K562 (cell line): Measurements from ENCODE around the gene CHMP1A. TPM values are rescaled to one million over a fixed set of nuclear protein-coding genes. Genes with fewer than 3 reads are reported as not detected.
A peak's percentile ranks its signal among the peaks of the same experiment; 100 is the strongest.

Experiments
- CHD2 ChIP-seq: IDR thresholded peaks from 2 replicates; pipeline ENCODE4 v1.6.1; 2011; ENCODE audit warnings: low read depth, low read length
- CSDE1 ChIP-seq, 2 experiments: fragments of 450-650 bp; IDR thresholded peaks; 2 replicates each; pipeline ENCODE4 v1.6.1; 2016; ENCODE audit warnings: mild to moderate bottlenecking in 1 of 2
- MAZ ChIP-seq, 2 experiments: fragments of 450-650 bp in 1 of 2; sonication (generic) in 1 of 2; formaldehyde crosslinking; IDR thresholded peaks in 1 of 2; conservative IDR thresholded peaks in 1 of 2; 2 replicates each; pipeline versions ENCODE4 v1.4.0 to v1.5.0; 2020; ENCODE audit warnings: mild to moderate bottlenecking in 1 of 2, missing genetic modification reagents in 1 of 2
- MCM2 ChIP-seq: fragments of 450-650 bp; IDR thresholded peaks from 2 replicates; pipeline ENCODE4 v1.6.1; 2017; ENCODE audit warnings: low read depth, mild to moderate bottlenecking
- MEIS2 ChIP-seq: fragments of 450-650 bp; IDR thresholded peaks from 2 replicates; pipeline ENCODE4 v1.6.1; 2014; ENCODE audit warnings: mild to moderate bottlenecking; ENCODE audit not compliant: partially characterized antibody
- NCOA1 ChIP-seq: fragments of 450-650 bp; IDR thresholded peaks from 2 replicates; pipeline ENCODE4 v1.6.1; 2016; ENCODE audit warnings: low read depth
- NR2C2 ChIP-seq, 2 experiments: fragments of 200-800 bp in 1 of 2; sonication (Bioruptor generic) in 1 of 2; sonication (generic) in 1 of 2; formaldehyde crosslinking in 1 of 2; IDR thresholded peaks; 2 replicates each; pipeline versions ENCODE4 v1.6.1 to v1.8.0; 2016 to 2022; ENCODE audit warnings: mild to moderate bottlenecking in 1 of 2, missing compliant biosample characterization in 1 of 2, missing genetic modification characterization in 1 of 2, missing genetic modification reagents in 1 of 2
- PML ChIP-seq: IDR thresholded peaks from 2 replicates; pipeline ENCODE4 v1.6.1; 2012; ENCODE audit warnings: low read length, inconsistent platforms
- POLR2B ChIP-seq: fragments of 450-650 bp; IDR thresholded peaks from 2 replicates; pipeline ENCODE4 v1.6.1; 2018; ENCODE audit warnings: low read depth; ENCODE audit not compliant: partially characterized antibody
- SRSF9 ChIP-seq: fragments of 200-400 bp; formaldehyde crosslinking; IDR thresholded peaks from 2 replicates; pipeline ENCODE4 v1.6.1; 2017; ENCODE audit warnings: low read depth, low read length, borderline replicate concordance
- TBP ChIP-seq: optimal IDR thresholded peaks from 2 replicates; pipeline ENCODE3; 2011; ENCODE audit warnings: low read depth, low read length, improper control_type of control experiment
- ZNF175 ChIP-seq: fragments of 200-800 bp; sonication (Bioruptor generic); IDR thresholded peaks from 2 replicates; pipeline ENCODE4 v1.6.1; 2016; ENCODE audit warnings: low read depth, mild to moderate bottlenecking, missing genetic modification characterization, missing compliant biosample characterization
- ZNF324 ChIP-seq: fragments of 250-450 bp; sonication (Bioruptor Pico); IDR thresholded peaks from 2 replicates; pipeline ENCODE4 v1.4.0; 2020; ENCODE audit warnings: mild to moderate bottlenecking
- polyA plus RNA-seq, 8 experiments: library from polyadenylated mRNA; depleted of rRNA in 4 of 8; stranded (reverse) in 5 of 8; unstranded in 3 of 8; fragments of >200 nt; fragmentation: Nextera tagmentation in 2 of 8; fragmentation: Illumina TruSeq in 1 of 8; extraction: Ambion mirVana in 2 of 8; extraction: Trizol in 1 of 8; gene quantifications; 2 replicates each; pipeline versions ENCODE4 v1.2.1 to v1.2.3, GENCODE V29; 2011 to 2014; ENCODE audit warnings: inconsistent platforms in 1 of 8, missing spikeins in 1 of 8
- total RNA-seq, 7 experiments: library from RNA; depleted of rRNA in 6 of 7; stranded (reverse); fragments of >200 nt in 6 of 7; fragmentation: Illumina TruSeq in 2 of 7; extraction: Trizol in 2 of 7; gene quantifications; 2 replicates each; pipeline versions ENCODE4 v1.2.1 to v1.2.3, GENCODE V29; 2011 to 2021; ENCODE audit warnings: low replicate concordance in 1 of 7
- TF ChIP-seq, protein P1 (sequence below): sonication (generic); formaldehyde crosslinking; IDR thresholded peaks from 2 replicates; pipeline ENCODE4 v1.8.0; 2022; ENCODE audit warnings: mild to moderate bottlenecking, missing genetic modification reagents
- TF ChIP-seq, protein P2 (sequence below): sonication (generic); formaldehyde crosslinking; IDR thresholded peaks from 2 replicates; pipeline ENCODE4 v1.8.1; 2022; ENCODE audit warnings: missing genetic modification reagents
- TF ChIP-seq, protein P3 (sequence below): sonication (generic); formaldehyde crosslinking; IDR thresholded peaks from 2 replicates; pipeline ENCODE4 v1.8.1; 2023; ENCODE audit warnings: mild to moderate bottlenecking, missing genetic modification reagents, moderate library complexity
- TF ChIP-seq, protein P4 (sequence below): fragments of 250-450 bp; sonication (Bioruptor Pico); IDR thresholded peaks from 2 replicates; pipeline ENCODE4 v1.5.0; 2021; ENCODE audit warnings: mild to moderate bottlenecking, borderline replicate concordance

The CHMP1A gene
- total and polyA plus RNA-seq, 9 of the 15 experiments (the other 6 are each of a cell fraction or from before 2014, with no cell fraction given): 0.83 to 79.9 (median 45.2) TPM

DNA sequence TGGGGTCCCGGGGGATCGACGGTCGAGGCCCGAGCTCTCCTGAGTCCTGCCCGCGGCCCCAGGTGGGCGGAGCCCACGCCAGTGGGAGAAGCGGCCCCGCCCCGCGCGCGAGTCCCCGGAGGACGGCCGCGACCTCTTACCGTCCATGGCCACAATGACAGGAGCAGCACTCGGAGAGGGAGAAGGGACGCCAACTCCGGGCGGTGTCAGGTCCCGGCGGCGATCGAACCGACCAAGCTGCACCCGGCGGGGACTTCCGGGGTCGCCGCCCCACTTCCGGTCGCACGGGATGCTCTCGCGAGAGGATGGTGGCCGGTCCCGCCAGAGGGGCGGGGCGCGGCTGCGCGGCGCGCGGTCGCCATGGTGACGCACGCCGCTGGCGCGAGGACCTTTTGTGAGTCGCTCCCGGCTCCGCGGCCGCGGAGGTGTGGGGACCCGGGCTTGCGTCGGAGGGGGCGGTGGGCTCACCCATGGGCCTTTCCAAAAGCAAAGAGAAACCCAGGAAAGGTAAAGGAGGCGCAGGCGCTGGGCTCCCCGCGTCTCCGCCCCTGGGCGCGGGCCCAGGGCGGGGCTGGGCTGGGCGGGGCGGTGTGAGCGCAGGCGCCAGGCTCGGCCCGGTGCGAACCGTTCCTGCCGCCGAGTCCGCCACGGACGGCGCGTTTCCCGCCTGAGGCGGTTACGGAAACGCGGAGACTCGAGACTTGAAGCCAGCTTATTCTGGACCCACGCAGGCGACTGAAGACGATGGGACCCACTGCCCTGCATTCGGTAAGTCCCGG is at the start of gene CHMP1A, which contains the start of gene SPATA33 (continued):
- TF ChIP-seq, protein P1, sequence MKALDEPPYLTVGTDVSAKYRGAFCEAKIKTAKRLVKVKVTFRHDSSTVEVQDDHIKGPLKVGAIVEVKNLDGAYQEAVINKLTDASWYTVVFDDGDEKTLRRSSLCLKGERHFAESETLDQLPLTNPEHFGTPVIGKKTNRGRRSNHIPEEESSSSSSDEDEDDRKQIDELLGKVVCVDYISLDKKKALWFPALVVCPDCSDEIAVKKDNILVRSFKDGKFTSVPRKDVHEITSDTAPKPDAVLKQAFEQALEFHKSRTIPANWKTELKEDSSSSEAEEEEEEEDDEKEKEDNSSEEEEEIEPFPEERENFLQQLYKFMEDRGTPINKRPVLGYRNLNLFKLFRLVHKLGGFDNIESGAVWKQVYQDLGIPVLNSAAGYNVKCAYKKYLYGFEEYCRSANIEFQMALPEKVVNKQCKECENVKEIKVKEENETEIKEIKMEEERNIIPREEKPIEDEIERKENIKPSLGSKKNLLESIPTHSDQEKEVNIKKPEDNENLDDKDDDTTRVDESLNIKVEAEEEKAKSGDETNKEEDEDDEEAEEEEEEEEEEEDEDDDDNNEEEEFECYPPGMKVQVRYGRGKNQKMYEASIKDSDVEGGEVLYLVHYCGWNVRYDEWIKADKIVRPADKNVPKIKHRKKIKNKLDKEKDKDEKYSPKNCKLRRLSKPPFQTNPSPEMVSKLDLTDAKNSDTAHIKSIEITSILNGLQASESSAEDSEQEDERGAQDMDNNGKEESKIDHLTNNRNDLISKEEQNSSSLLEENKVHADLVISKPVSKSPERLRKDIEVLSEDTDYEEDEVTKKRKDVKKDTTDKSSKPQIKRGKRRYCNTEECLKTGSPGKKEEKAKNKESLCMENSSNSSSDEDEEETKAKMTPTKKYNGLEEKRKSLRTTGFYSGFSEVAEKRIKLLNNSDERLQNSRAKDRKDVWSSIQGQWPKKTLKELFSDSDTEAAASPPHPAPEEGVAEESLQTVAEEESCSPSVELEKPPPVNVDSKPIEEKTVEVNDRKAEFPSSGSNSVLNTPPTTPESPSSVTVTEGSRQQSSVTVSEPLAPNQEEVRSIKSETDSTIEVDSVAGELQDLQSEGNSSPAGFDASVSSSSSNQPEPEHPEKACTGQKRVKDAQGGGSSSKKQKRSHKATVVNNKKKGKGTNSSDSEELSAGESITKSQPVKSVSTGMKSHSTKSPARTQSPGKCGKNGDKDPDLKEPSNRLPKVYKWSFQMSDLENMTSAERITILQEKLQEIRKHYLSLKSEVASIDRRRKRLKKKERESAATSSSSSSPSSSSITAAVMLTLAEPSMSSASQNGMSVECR (CRISPR knock-in tag): peak; percentile 95
- TF ChIP-seq MAZ (CRISPR knock-in tag; conservative IDR thresholded peaks at IDR 0.05 in 1 of 2, IDR thresholded peaks at IDR 0.05 in 1 of 2): peak; percentile 84 to 88; a peak in 3 of 4 replicates
- TF ChIP-seq NCOA1: no peak; the same call in 1 of the 2 replicates
- TF ChIP-seq SRSF9: no peak
- peak; percentile 97 for TF ChIP-seq CHD2
- peak; percentile 56; the same call in 1 of the 2 replicates for TF ChIP-seq PML
- TF ChIP-seq CSDE1 (IDR thresholded peaks at IDR 0.05): peak in 1 of 2 experiments; percentile 76; a peak in 2 of 4 replicates
- peak; percentile 54 for TF ChIP-seq TBP
- peak; percentile 99 for TF ChIP-seq ZNF324
- TF ChIP-seq NR2C2 (CRISPR knock-in tag; IDR thresholded peaks at IDR 0.05): peak; percentile 89
- peak; percentile 95 for TF ChIP-seq NR2C2 (tag; IDR thresholded peaks at IDR 0.05)
- peak; percentile 66 for TF ChIP-seq POLR2B
- no peak for TF ChIP-seq MCM2
- no peak for TF ChIP-seq ZNF175 (CRISPR knock-in tag)
- TF ChIP-seq, protein P2, sequence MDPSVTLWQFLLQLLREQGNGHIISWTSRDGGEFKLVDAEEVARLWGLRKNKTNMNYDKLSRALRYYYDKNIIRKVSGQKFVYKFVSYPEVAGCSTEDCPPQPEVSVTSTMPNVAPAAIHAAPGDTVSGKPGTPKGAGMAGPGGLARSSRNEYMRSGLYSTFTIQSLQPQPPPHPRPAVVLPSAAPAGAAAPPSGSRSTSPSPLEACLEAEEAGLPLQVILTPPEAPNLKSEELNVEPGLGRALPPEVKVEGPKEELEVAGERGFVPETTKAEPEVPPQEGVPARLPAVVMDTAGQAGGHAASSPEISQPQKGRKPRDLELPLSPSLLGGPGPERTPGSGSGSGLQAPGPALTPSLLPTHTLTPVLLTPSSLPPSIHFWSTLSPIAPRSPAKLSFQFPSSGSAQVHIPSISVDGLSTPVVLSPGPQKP (CRISPR knock-in tag): 0 out of 2 replicates have a peak, but pooled peaks have one; percentile 81
- TF ChIP-seq, protein P3, sequence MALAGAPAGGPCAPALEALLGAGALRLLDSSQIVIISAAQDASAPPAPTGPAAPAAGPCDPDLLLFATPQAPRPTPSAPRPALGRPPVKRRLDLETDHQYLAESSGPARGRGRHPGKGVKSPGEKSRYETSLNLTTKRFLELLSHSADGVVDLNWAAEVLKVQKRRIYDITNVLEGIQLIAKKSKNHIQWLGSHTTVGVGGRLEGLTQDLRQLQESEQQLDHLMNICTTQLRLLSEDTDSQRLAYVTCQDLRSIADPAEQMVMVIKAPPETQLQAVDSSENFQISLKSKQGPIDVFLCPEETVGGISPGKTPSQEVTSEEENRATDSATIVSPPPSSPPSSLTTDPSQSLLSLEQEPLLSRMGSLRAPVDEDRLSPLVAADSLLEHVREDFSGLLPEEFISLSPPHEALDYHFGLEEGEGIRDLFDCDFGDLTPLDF (CRISPR knock-in tag): peak; percentile 75; the same call in 1 of the 2 replicates
- no peak for TF ChIP-seq MEIS2
- TF ChIP-seq, protein P4, sequence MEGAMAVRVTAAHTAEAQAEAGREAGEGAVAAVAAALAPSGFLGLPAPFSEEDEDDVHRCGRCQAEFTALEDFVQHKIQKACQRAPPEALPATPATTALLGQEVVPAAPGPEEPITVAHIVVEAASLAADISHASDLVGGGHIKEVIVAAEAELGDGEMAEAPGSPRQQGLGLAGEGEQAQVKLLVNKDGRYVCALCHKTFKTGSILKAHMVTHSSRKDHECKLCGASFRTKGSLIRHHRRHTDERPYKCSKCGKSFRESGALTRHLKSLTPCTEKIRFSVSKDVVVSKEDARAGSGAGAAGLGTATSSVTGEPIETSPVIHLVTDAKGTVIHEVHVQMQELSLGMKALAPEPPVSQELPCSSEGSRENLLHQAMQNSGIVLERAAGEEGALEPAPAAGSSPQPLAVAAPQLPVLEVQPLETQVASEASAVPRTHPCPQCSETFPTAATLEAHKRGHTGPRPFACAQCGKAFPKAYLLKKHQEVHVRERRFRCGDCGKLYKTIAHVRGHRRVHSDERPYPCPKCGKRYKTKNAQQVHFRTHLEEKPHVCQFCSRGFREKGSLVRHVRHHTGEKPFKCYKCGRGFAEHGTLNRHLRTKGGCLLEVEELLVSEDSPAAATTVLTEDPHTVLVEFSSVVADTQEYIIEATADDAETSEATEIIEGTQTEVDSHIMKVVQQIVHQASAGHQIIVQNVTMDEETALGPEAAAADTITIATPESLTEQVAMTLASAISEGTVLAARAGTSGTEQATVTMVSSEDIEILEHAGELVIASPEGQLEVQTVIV (CRISPR knock-in tag): no peak
